H9 (cell line): Measurements from ENCODE around the gene MAP3K9. TPM values are rescaled to one million over a fixed set of nuclear protein-coding genes. Genes with fewer than 3 reads are reported as not detected.

Experiments
- DNase-seq: peaks from one replicate; pipeline ENCODE4 v3.0.0-alpha.2; 2017
- H2AFZ ChIP-seq: one replicate; pipeline ENCODE4 v1.6.1; 2013; ENCODE audit warnings: mild to moderate bottlenecking, low read length, control low read depth, moderate library complexity
- H2AK5ac ChIP-seq: 2 replicates; pipeline ENCODE4 v1.6.1; 2013; ENCODE audit warnings: low read length, control low read depth, mixed read lengths; ENCODE audit not compliant: insufficient read length
- H2BK120ac ChIP-seq: one replicate; pipeline ENCODE4 v1.6.1; 2013; ENCODE audit warnings: low read depth, mild to moderate bottlenecking, low read length, control low read depth, inconsistent platforms; ENCODE audit not compliant: poor library complexity, severe bottlenecking
- H2BK12ac ChIP-seq: 2 replicates; pipeline ENCODE4 v1.6.1; 2013; ENCODE audit warnings: low read length, control low read depth, mixed read lengths, low read depth; ENCODE audit not compliant: insufficient read length
- H2BK15ac ChIP-seq: 2 replicates; pipeline ENCODE4 v1.6.1; 2013; ENCODE audit warnings: low read depth, low read length, control low read depth
- H2BK20ac ChIP-seq: one replicate; pipeline ENCODE4 v1.6.1; 2013; ENCODE audit warnings: low read depth, mild to moderate bottlenecking, low read length, control low read depth, inconsistent platforms; ENCODE audit not compliant: poor library complexity, severe bottlenecking
- H2BK5ac ChIP-seq: 2 replicates; pipeline ENCODE4 v1.6.1; 2013; ENCODE audit warnings: low read length, control low read depth, mixed read lengths; ENCODE audit not compliant: insufficient read length
- H3K14ac ChIP-seq: 2 replicates; pipeline ENCODE4 v1.6.1; 2013; ENCODE audit warnings: low read length, control low read depth; ENCODE audit not compliant: insufficient read depth
- H3K18ac ChIP-seq: 2 replicates; pipeline ENCODE4 v1.6.1; 2013; ENCODE audit warnings: low read depth, mild to moderate bottlenecking, mixed read lengths, low read length, control low read depth; ENCODE audit not compliant: insufficient read length
- H3K23ac ChIP-seq: 2 replicates; pipeline ENCODE4 v1.6.1; 2013; ENCODE audit warnings: low read length, control low read depth, mixed read lengths, low read depth; ENCODE audit not compliant: insufficient read length
- H3K23me2 ChIP-seq: 2 replicates; pipeline ENCODE4 v1.6.1; 2013; ENCODE audit warnings: low read depth, mild to moderate bottlenecking, mixed read lengths, low read length, control low read depth; ENCODE audit not compliant: insufficient read length, poor library complexity, severe bottlenecking
- H3K27ac ChIP-seq: 2 replicates; pipeline ENCODE4 v1.5.1; 2013; ENCODE audit warnings: low read length, control low read depth, mixed read lengths, low read depth; ENCODE audit not compliant: insufficient read length
- H3K27me3 ChIP-seq: 2 replicates; pipeline ENCODE4 v1.6.1; 2013; ENCODE audit warnings: low read length, control low read depth, inconsistent platforms; ENCODE audit not compliant: insufficient read depth
- H3K4ac ChIP-seq: 2 replicates; pipeline ENCODE4 v1.6.1; 2013; ENCODE audit warnings: low read depth, mild to moderate bottlenecking, control low read depth, inconsistent platforms, low read length, moderate library complexity
- H3K4me1 ChIP-seq: 2 replicates; pipeline ENCODE4 v1.6.1; 2013; ENCODE audit warnings: low read length, control low read depth, inconsistent platforms; ENCODE audit not compliant: insufficient read depth
- H3K4me2 ChIP-seq: 2 replicates; pipeline ENCODE4 v1.6.1; 2013; ENCODE audit warnings: low read length, control low read depth, mixed read lengths; ENCODE audit not compliant: insufficient read length, insufficient read depth
- H3K56ac ChIP-seq: 2 replicates; pipeline ENCODE4 v1.6.1; 2013; ENCODE audit warnings: low read depth, mild to moderate bottlenecking, mixed read lengths, low read length, control low read depth; ENCODE audit not compliant: insufficient read length
- H3K79me1 ChIP-seq: 2 replicates; pipeline ENCODE4 v1.6.1; 2013; ENCODE audit warnings: low read depth, mild to moderate bottlenecking, moderate library complexity, low read length, control low read depth, inconsistent platforms; ENCODE audit not compliant: insufficient read depth, poor library complexity, severe bottlenecking
- H3K79me2 ChIP-seq: 2 replicates; pipeline ENCODE4 v1.6.1; 2013; ENCODE audit warnings: low read length, control low read depth, inconsistent platforms; ENCODE audit not compliant: insufficient read depth
- H3K9ac ChIP-seq: 2 replicates; pipeline ENCODE4 v1.6.1; 2013; ENCODE audit warnings: low read length, control low read depth, mixed read lengths; ENCODE audit not compliant: insufficient read length; ENCODE audit errors: extremely low read depth
- H3K9me3 ChIP-seq: one replicate; pipeline ENCODE4 v1.6.1; 2013; ENCODE audit warnings: low read depth, low read length, inconsistent platforms; ENCODE audit not compliant: control insufficient read depth
- H3T11ph ChIP-seq: one replicate; pipeline ENCODE4 v1.6.1; 2013; ENCODE audit warnings: mild to moderate bottlenecking, low read length, control low read depth, inconsistent platforms
- H4K20me1 ChIP-seq: one replicate; pipeline ENCODE4 v1.6.1; 2013; ENCODE audit not compliant: control insufficient read depth, insufficient read length, insufficient read depth
- H4K5ac ChIP-seq: 2 replicates; pipeline ENCODE4 v1.6.1; 2013; ENCODE audit warnings: low read depth, mild to moderate bottlenecking, mixed read lengths, low read length, control low read depth; ENCODE audit not compliant: insufficient read length
- H4K8ac ChIP-seq: replicated peaks from 2 replicates; pipeline ENCODE4 v1.6.1; 2013; ENCODE audit warnings: low read length, control low read depth, mixed read lengths, low read depth; ENCODE audit not compliant: insufficient read length
- H4K91ac ChIP-seq: 2 replicates; pipeline ENCODE4 v1.6.1; 2013; ENCODE audit warnings: low read depth, mild to moderate bottlenecking, moderate library complexity, mixed read lengths, low read length, control low read depth; ENCODE audit not compliant: insufficient read length
- H3K27ac Mint-ChIP-seq, 3 experiments: 2 replicates in 2 of 3; 3 replicates in 1 of 3; pipeline ENCODE4 v1.8.0; 2020 to 2021; ENCODE audit warnings: mixed read lengths in 3 of 3, mild to moderate bottlenecking in 1 of 3, moderate library complexity in 1 of 3
- H3K27me3 Mint-ChIP-seq: 2 replicates; pipeline ENCODE4 v1.8.0; 2021; ENCODE audit warnings: low read depth, mild to moderate bottlenecking, moderate library complexity, mixed read lengths
- H3K36me3 Mint-ChIP-seq, 3 experiments: 2 replicates in 2 of 3; 3 replicates in 1 of 3; pipeline ENCODE4 v1.8.0; 2020 to 2021; ENCODE audit warnings: low read depth in 3 of 3, mixed read lengths in 3 of 3; ENCODE audit not compliant: insufficient read depth in 1 of 3
- H3K4me1 Mint-ChIP-seq, 2 experiments: 2 replicates each; pipeline ENCODE4 v1.8.0; 2020; ENCODE audit warnings: mixed read lengths in 2 of 2
- H3K4me3 Mint-ChIP-seq, 2 experiments: 2 replicates in 1 of 2; 3 replicates in 1 of 2; pipeline ENCODE4 v1.8.0; 2020 to 2021; ENCODE audit warnings: mild to moderate bottlenecking in 2 of 2, mixed read lengths in 2 of 2, moderate library complexity in 1 of 2
- H3K9me3 Mint-ChIP-seq, 2 experiments: 2 replicates in 1 of 2; 3 replicates in 1 of 2; pipeline ENCODE4 v1.8.0; 2020; ENCODE audit warnings: mild to moderate bottlenecking in 2 of 2, mixed read lengths in 2 of 2, moderate library complexity in 1 of 2
- WGBS: extraction: QIAGEN DNeasy Blood & Tissue Kit; methylation state at CpG from one replicate; pipeline ENCODE4 v1.1.7; 2013; ENCODE audit warnings: missing lambda C conversion rate, low lambda C conversion rate, mixed read lengths; ENCODE audit not compliant: insufficient read length; ENCODE audit errors: extremely low coverage; 5-methylcytosine and 5-hydroxymethylcytosine counted together
- total RNA-seq: library from RNA; stranded (reverse); gene quantifications from 2 replicates; pipeline ENCODE4 v1.2.1, GENCODE V29; 2021
- TF ChIP-seq, protein P1 (sequence below): fragments of 200-600 bp; sonication (generic); conservative IDR thresholded peaks from 3 replicates; pipeline ENCODE4 v1.8.0; 2021; ENCODE audit warnings: antibody characterized with exemption, mild to moderate bottlenecking

MAP3K9 gene
- total RNA-seq, 1 experiment from 2014 or later: 20.0 TPM

DNA sequence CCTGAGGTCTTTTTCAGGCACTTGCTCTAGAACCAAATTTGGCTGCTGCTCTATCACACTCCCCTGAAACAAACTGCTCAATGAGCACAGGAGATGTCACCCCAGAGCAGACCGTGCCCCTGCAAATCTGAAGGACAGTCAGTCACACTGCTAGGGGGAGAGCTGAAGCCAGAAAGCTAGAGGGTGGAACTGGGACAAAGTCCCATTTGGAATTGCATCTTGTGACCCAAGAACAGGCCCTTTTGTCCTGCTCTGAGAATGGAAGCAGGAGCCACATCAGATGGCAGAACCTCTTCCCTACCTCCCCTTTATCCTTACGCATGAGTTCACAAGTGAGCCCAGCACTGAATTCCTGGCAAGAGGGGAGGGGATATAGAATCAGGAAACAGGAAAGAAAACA, 64.7 kb downstream of the MAP3K9 start:
- Histone ChIP-seq H2BK15ac (no peak overlapping the region), H3T11ph (no peak overlapping the region), H3K27me3 (no peaks in the 10 kb centered on the region), H3K4me1 (no peaks in the 10 kb centered on the region), H3K9ac (no peak overlapping the region), H3K18ac (no peak overlapping the region), H4K5ac (no peak overlapping the region), H3K27ac (no peak overlapping the region), H2BK12ac (no peak overlapping the region), H3K9me3 (no peaks in the 10 kb centered on the region), H2BK120ac (no peak overlapping the region), H3K4me2 (no peak overlapping the region), H3K79me2 (no peaks in the 10 kb centered on the region), H2BK5ac (no peak overlapping the region), H2BK20ac (no peak overlapping the region), H4K20me1 (no peaks in the 10 kb centered on the region), H3K56ac (no peak overlapping the region), H3K79me1 (no peaks in the 10 kb centered on the region), H2AFZ (no peak overlapping the region), H3K23ac (no peak overlapping the region), H4K8ac (no peak overlapping the region), H3K23me2 (no peaks in the 10 kb centered on the region), H4K91ac (no peak overlapping the region), H3K14ac (no peak overlapping the region), H2AK5ac (no peak overlapping the region), H3K4ac (no peak overlapping the region)
- no peak overlapping the region for H3K4me3 Mint-ChIP-seq
- H3K27ac Mint-ChIP-seq: no peak overlapping the region; a peak in 2 of 7 replicates
- no peaks in the 10 kb centered on the region for H3K9me3 Mint-ChIP-seq
- DNase-seq: no peak
- H3K27me3 Mint-ChIP-seq: no peaks in the 10 kb centered on the region
- WGBS: no CpG with 5 or more reads among the region's 2 CpGs
- H3K4me1 Mint-ChIP-seq: no peaks in the 10 kb centered on the region
- peaks cover 22 to 67% (median 52%) of the 10 kb centered on the region in 3 experiments; a peak in 6 of 7 replicates for H3K36me3 Mint-ChIP-seq
- TF ChIP-seq, protein P1, sequence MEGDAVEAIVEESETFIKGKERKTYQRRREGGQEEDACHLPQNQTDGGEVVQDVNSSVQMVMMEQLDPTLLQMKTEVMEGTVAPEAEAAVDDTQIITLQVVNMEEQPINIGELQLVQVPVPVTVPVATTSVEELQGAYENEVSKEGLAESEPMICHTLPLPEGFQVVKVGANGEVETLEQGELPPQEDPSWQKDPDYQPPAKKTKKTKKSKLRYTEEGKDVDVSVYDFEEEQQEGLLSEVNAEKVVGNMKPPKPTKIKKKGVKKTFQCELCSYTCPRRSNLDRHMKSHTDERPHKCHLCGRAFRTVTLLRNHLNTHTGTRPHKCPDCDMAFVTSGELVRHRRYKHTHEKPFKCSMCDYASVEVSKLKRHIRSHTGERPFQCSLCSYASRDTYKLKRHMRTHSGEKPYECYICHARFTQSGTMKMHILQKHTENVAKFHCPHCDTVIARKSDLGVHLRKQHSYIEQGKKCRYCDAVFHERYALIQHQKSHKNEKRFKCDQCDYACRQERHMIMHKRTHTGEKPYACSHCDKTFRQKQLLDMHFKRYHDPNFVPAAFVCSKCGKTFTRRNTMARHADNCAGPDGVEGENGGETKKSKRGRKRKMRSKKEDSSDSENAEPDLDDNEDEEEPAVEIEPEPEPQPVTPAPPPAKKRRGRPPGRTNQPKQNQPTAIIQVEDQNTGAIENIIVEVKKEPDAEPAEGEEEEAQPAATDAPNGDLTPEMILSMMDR: no peak
